ENCODE results near the gene CACNA2D3. TPM values are rescaled to one million over a fixed set of nuclear protein-coding genes. Genes with fewer than 3 reads are reported as not detected.

CACNA2D3 gene
- polyA plus RNA-seq, 1 donor from 2014 or later = 26.2 TPM

DNA sequence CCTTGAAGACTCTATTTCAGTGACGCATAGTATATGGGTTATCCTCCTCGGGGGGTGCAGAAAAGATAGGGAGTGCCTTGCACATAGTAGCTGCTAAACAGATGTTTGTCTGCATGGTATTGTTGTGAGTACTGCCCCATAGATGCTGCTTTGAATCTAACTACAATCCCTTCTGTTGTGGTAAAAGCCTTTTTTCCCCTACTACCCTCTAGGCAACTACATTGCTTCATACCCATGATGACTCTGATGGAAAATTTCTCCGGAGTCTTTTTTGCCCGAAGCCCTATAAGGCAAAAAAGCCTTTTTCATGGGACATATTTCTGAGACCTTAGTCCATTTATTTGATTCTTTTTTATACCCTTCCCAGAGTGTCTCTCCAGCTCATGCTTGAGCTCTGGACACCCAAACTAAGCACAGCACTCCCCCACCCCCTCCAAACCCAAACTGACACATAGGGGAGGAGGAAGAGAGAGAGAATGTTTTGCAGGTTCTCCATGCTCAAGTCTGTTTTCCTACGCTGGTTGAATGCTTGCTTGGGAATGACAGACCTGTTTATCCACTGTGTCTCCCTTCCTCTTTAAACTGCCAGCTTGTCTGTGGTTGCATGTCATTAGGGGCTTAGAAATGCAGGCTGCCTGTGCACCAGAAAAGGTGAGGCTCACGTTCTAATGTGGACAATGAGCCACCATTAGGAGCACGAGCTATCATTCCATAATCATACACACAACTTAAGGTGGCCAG is 752.6 kb downstream of the CACNA2D3 start:
- Histone ChIP-seq H3K9me2 (ENCODE audit: insufficient read depth, low read length) (no peaks in the 10 kb centered on the region), H3K4me3 (ENCODE audit: low read length) (no peak overlapping the region), H3K4me2 (ENCODE audit: low read length) (no peak overlapping the region), H3K9ac (ENCODE audit: low read length) (no peak overlapping the region), H3K9me3 (ENCODE audit: low read length) (no peaks in the 10 kb centered on the region), H3F3A (ENCODE audit: insufficient read depth, low read length, poor library complexity, severe bottlenecking) (no peaks in the 10 kb centered on the region), H3K27ac (ENCODE audit: low read length) (no peak overlapping the region), H4K20me1 (ENCODE audit: insufficient read depth) (no peaks in the 10 kb centered on the region), H3K79me2 (replicated peaks; ENCODE audit: insufficient read depth, low read length) (no peaks in the 10 kb centered on the region), H2AFZ (ENCODE audit: low read depth, low read length) (no peak overlapping the region), H3K27me3 (ENCODE audit: insufficient read depth, low read depth, low read length) (no peaks in the 10 kb centered on the region), H3K36me3 (ENCODE audit: insufficient read depth, low read length) (no peaks in the 10 kb centered on the region)
- TF ChIP-seq RAD21 (conservative IDR thresholded peaks at IDR 0.05) (no peak), MXI1 (conservative IDR thresholded peaks at IDR 0.05; ENCODE audit: poor library complexity, severe bottlenecking) (no peak)
- TF ChIP-seq, protein P1, sequence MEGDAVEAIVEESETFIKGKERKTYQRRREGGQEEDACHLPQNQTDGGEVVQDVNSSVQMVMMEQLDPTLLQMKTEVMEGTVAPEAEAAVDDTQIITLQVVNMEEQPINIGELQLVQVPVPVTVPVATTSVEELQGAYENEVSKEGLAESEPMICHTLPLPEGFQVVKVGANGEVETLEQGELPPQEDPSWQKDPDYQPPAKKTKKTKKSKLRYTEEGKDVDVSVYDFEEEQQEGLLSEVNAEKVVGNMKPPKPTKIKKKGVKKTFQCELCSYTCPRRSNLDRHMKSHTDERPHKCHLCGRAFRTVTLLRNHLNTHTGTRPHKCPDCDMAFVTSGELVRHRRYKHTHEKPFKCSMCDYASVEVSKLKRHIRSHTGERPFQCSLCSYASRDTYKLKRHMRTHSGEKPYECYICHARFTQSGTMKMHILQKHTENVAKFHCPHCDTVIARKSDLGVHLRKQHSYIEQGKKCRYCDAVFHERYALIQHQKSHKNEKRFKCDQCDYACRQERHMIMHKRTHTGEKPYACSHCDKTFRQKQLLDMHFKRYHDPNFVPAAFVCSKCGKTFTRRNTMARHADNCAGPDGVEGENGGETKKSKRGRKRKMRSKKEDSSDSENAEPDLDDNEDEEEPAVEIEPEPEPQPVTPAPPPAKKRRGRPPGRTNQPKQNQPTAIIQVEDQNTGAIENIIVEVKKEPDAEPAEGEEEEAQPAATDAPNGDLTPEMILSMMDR (IDR thresholded peaks at IDR 0.05; ENCODE audit: poor library complexity, severe bottlenecking) = no peak

DNA sequence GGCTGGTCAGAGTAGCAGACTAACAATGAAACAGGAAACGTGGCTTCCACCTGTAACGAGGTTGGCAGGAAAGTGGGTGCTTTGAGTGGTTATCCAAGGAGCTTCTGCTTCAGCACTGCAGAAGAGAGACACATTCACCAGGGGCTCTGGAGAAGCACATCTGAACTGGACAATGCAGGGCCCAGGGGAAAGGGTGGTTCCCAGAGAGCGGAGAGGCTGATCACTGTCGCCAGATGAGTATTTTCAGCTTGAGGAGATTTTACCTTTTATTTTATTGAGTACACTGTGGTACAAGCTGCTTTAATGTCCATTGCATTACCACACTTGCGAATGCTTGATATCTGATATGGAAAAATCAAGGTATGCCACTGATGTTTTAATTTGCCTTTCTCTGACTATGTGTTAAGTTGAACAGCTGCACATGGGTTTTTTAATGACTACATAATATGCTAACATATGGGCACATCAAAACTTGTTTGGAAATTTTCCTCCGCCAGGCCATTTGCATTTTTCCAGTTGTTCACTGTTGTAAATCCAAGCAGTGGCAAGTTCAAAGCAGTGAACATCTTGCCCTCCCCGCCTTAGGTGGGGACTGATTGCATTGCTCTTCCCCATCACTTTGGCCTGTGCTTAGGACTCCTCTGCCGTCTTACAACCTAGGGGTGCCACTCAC is 753.4 kb downstream of the CACNA2D3 start:
- H4K20me1 ChIP-seq (ENCODE audit: insufficient read depth) = no peaks in the 10 kb centered on the region
- TF ChIP-seq, protein P1 (IDR thresholded peaks at IDR 0.05; ENCODE audit: poor library complexity, severe bottlenecking) = no peak
- no peak for TF ChIP-seq TAF1 (IDR thresholded peaks at IDR 0.05; ENCODE audit: low read depth)
- no peak for TF ChIP-seq SMC3 (conservative IDR thresholded peaks at IDR 0.05; ENCODE audit: poor library complexity)
- no peak for TF ChIP-seq EP300 (conservative IDR thresholded peaks at IDR 0.05; ENCODE audit: poor library complexity, severe bottlenecking)
- TF ChIP-seq POLR2AphosphoS5 (IDR thresholded peaks at IDR 0.05) = no peak
- TF ChIP-seq, protein P2, sequence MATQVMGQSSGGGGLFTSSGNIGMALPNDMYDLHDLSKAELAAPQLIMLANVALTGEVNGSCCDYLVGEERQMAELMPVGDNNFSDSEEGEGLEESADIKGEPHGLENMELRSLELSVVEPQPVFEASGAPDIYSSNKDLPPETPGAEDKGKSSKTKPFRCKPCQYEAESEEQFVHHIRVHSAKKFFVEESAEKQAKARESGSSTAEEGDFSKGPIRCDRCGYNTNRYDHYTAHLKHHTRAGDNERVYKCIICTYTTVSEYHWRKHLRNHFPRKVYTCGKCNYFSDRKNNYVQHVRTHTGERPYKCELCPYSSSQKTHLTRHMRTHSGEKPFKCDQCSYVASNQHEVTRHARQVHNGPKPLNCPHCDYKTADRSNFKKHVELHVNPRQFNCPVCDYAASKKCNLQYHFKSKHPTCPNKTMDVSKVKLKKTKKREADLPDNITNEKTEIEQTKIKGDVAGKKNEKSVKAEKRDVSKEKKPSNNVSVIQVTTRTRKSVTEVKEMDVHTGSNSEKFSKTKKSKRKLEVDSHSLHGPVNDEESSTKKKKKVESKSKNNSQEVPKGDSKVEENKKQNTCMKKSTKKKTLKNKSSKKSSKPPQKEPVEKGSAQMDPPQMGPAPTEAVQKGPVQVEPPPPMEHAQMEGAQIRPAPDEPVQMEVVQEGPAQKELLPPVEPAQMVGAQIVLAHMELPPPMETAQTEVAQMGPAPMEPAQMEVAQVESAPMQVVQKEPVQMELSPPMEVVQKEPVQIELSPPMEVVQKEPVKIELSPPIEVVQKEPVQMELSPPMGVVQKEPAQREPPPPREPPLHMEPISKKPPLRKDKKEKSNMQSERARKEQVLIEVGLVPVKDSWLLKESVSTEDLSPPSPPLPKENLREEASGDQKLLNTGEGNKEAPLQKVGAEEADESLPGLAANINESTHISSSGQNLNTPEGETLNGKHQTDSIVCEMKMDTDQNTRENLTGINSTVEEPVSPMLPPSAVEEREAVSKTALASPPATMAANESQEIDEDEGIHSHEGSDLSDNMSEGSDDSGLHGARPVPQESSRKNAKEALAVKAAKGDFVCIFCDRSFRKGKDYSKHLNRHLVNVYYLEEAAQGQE (IDR thresholded peaks at IDR 0.05; ENCODE audit: borderline replicate concordance) = no peak
- no peak for TF ChIP-seq EZH2 (IDR thresholded peaks at IDR 0.05; ENCODE audit: borderline replicate concordance, insufficient read depth, low read length, poor library complexity, severe bottlenecking)
- no peak for TF ChIP-seq RAD21 (conservative IDR thresholded peaks at IDR 0.05)
- no peak for TF ChIP-seq MXI1 (conservative IDR thresholded peaks at IDR 0.05; ENCODE audit: poor library complexity, severe bottlenecking)
- H3K36me3 ChIP-seq (ENCODE audit: insufficient read depth, low read length) = no peaks in the 10 kb centered on the region

More for the DNA sequence above, 753.4 kb downstream of the CACNA2D3 start:
- H3K4me3 ChIP-seq (ENCODE audit: low read length) = no peak overlapping the region
- no peaks in the 10 kb centered on the region for H3K9me2 ChIP-seq (ENCODE audit: insufficient read depth, low read length)
- H3K9me3 ChIP-seq (ENCODE audit: low read length) = no peaks in the 10 kb centered on the region
- no peak overlapping the region for H3K9ac ChIP-seq (ENCODE audit: low read length)
- H3F3A ChIP-seq (ENCODE audit: insufficient read depth, low read length, poor library complexity, severe bottlenecking) = no peaks in the 10 kb centered on the region
- no peak overlapping the region for H3K4me2 ChIP-seq (ENCODE audit: low read length)
- H3K27me3 ChIP-seq (ENCODE audit: insufficient read depth, low read depth, low read length) = no peaks in the 10 kb centered on the region
- H3K27ac ChIP-seq (ENCODE audit: low read length) = no peak overlapping the region
- H3K79me2 ChIP-seq (replicated peaks; ENCODE audit: insufficient read depth, low read length) = no peaks in the 10 kb centered on the region
- no peak overlapping the region for H2AFZ ChIP-seq (ENCODE audit: low read depth, low read length)

Measured in neural cell (in vitro differentiated cells).